K562 (cell line): ENCODE data around the gene GLRX. TPM values are rescaled to one million over a fixed set of nuclear protein-coding genes. Genes with fewer than 3 reads are reported as not detected.

ENCODE experiments used
- EZH2 ChIP-seq: IDR thresholded peaks from 2 replicates; pipeline ENCODE4 v1.6.1; 2012; ENCODE audit warnings: low read depth, mild to moderate bottlenecking, inconsistent platforms, low read length, borderline replicate concordance
- GABPB2 ChIP-seq: fragments of 250-450 bp; sonication (Bioruptor Pico); conservative IDR thresholded peaks from 2 replicates; pipeline ENCODE4 v1.5.1; 2021; ENCODE audit warnings: mild to moderate bottlenecking
- SP1 ChIP-seq: sonication (generic); formaldehyde crosslinking; IDR thresholded peaks from 2 replicates; pipeline ENCODE4 v1.8.1; 2022; ENCODE audit warnings: mild to moderate bottlenecking, missing genetic modification reagents
- STAG1 ChIP-seq: sonication (generic); formaldehyde crosslinking; IDR thresholded peaks from 2 replicates; pipeline ENCODE4 v1.5.0; 2020; ENCODE audit warnings: missing genetic modification reagents, borderline replicate concordance
- TEAD1 ChIP-seq, 2 experiments: fragments of 450-650 bp in 1 of 2; sonication (generic) in 1 of 2; formaldehyde crosslinking; IDR thresholded peaks; 2 replicates each; pipeline versions ENCODE4 v1.4.0 to v1.8.0; 2020 to 2022; ENCODE audit warnings: mild to moderate bottlenecking in 2 of 2, missing genetic modification reagents in 1 of 2
- TEAD4 ChIP-seq, 2 experiments: sonication (generic) in 1 of 2; formaldehyde crosslinking in 1 of 2; IDR thresholded peaks; 2 replicates each; pipeline versions ENCODE4 v1.6.1 to v1.8.0; 2012 to 2022; ENCODE audit warnings: borderline replicate concordance in 1 of 2, inconsistent platforms in 1 of 2, low read length in 1 of 2, mild to moderate bottlenecking in 1 of 2, missing genetic modification reagents in 1 of 2
- XRCC3 ChIP-seq: fragments of 450-650 bp; IDR thresholded peaks from 2 replicates; pipeline ENCODE4 v1.6.1; 2017; ENCODE audit warnings: mild to moderate bottlenecking, moderate library complexity
- ZKSCAN1 ChIP-seq: fragments of 150-350 bp; IDR thresholded peaks from 2 replicates; pipeline ENCODE4 v1.6.1; 2016; ENCODE audit warnings: low read depth, low read length
- polyA plus RNA-seq, 8 experiments: library from polyadenylated mRNA; depleted of rRNA in 4 of 8; stranded (reverse) in 5 of 8; unstranded in 3 of 8; fragments of >200 nt; fragmentation: Nextera tagmentation in 2 of 8; fragmentation: Illumina TruSeq in 1 of 8; extraction: Ambion mirVana in 2 of 8; extraction: Trizol in 1 of 8; gene quantifications; 2 replicates each; pipeline versions ENCODE4 v1.2.1 to v1.2.3, GENCODE V29; 2011 to 2014; ENCODE audit warnings: inconsistent platforms in 1 of 8, missing spikeins in 1 of 8
- total RNA-seq, 7 experiments: library from RNA; depleted of rRNA in 6 of 7; stranded (reverse); fragments of >200 nt in 6 of 7; fragmentation: Illumina TruSeq in 2 of 7; extraction: Trizol in 2 of 7; gene quantifications; 2 replicates each; pipeline versions ENCODE4 v1.2.1 to v1.2.3, GENCODE V29; 2011 to 2021; ENCODE audit warnings: low replicate concordance in 1 of 7
- TF ChIP-seq, protein P1 (sequence below): sonication (generic); formaldehyde crosslinking; IDR thresholded peaks from 2 replicates; pipeline ENCODE4 v1.8.0; 2022; ENCODE audit warnings: mild to moderate bottlenecking, missing genetic modification reagents
- TF ChIP-seq, protein P2 (sequence below): sonication (generic); formaldehyde crosslinking; IDR thresholded peaks from 2 replicates; pipeline ENCODE4 v1.8.0; 2022; ENCODE audit warnings: missing genetic modification reagents, mild to moderate bottlenecking, moderate library complexity, borderline replicate concordance
- TF ChIP-seq, protein P3 (sequence below), 2 experiments: fragments of 450-650 bp; IDR thresholded peaks; 2 replicates each; pipeline ENCODE4 v1.6.1; 2018; ENCODE audit warnings: mild to moderate bottlenecking in 2 of 2, low read depth in 1 of 2; ENCODE audit not compliant: partially characterized antibody in 2 of 2

The GLRX gene
- total and polyA plus RNA-seq, 9 of the 15 experiments (the other 6 are each of a cell fraction or from before 2014, with no cell fraction given), result 2.3 to 11.2 (median 4.6) TPM

DNA sequence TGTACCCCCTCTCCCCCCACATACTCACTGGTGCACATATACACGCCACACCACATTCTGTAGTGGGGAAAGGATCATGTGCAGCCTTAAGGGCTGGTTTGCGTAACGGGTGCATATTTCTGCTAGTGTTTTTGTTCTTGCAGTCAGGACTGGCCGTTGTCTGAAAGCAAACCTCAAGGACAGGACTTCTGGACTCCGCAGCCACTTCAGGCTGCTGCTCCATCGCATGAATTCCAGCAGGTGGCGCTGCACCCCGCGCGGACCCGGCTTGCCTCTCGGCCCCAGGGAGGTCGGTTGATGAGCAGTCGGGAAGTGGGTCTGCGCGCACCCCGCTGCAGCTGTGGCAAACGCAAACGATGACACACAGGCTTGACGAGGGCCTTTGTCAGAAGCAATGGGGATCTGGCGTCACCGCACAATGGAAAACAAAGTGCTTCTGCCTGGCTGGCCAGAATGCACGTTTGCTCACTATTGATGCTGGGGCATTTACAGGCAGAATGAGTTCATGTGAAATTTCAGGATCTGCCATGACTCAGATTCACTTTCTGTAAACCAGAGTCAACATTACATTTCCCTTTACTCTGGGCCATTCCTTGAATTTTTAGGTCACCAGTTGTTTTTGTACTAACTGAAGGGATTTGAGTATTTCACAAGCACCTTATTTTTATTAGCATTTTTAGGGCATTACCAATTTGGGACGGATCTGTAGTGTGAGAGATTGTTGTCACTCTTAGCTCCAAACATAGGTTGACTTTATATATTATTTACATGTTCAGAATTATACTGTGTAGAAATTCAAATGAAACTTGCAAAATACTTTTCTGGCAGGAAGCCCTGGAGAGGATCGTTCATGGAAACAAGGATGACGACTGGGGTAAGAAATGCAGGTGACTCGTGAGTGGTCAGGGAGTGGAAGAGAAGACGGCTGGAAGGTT is 36.4 kb upstream of the GLRX start (continued):
- TF ChIP-seq TEAD4 (IDR thresholded peaks at IDR 0.05; ENCODE audit: low read length), result peak; percentile 56
- no peak for TF ChIP-seq TEAD4 (CRISPR knock-in tag; IDR thresholded peaks at IDR 0.05; ENCODE audit: borderline replicate concordance)
- TF ChIP-seq TEAD1 (CRISPR knock-in tag; IDR thresholded peaks at IDR 0.05), result peak; percentile 29 to 94; a peak in 2 of 4 replicates
- peak; percentile 55 for TF ChIP-seq SP1 (CRISPR knock-in tag)
- TF ChIP-seq, protein P1, sequence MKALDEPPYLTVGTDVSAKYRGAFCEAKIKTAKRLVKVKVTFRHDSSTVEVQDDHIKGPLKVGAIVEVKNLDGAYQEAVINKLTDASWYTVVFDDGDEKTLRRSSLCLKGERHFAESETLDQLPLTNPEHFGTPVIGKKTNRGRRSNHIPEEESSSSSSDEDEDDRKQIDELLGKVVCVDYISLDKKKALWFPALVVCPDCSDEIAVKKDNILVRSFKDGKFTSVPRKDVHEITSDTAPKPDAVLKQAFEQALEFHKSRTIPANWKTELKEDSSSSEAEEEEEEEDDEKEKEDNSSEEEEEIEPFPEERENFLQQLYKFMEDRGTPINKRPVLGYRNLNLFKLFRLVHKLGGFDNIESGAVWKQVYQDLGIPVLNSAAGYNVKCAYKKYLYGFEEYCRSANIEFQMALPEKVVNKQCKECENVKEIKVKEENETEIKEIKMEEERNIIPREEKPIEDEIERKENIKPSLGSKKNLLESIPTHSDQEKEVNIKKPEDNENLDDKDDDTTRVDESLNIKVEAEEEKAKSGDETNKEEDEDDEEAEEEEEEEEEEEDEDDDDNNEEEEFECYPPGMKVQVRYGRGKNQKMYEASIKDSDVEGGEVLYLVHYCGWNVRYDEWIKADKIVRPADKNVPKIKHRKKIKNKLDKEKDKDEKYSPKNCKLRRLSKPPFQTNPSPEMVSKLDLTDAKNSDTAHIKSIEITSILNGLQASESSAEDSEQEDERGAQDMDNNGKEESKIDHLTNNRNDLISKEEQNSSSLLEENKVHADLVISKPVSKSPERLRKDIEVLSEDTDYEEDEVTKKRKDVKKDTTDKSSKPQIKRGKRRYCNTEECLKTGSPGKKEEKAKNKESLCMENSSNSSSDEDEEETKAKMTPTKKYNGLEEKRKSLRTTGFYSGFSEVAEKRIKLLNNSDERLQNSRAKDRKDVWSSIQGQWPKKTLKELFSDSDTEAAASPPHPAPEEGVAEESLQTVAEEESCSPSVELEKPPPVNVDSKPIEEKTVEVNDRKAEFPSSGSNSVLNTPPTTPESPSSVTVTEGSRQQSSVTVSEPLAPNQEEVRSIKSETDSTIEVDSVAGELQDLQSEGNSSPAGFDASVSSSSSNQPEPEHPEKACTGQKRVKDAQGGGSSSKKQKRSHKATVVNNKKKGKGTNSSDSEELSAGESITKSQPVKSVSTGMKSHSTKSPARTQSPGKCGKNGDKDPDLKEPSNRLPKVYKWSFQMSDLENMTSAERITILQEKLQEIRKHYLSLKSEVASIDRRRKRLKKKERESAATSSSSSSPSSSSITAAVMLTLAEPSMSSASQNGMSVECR (CRISPR knock-in tag), result peak; percentile 39; the same call in 1 of the 2 replicates
- TF ChIP-seq, protein P2, sequence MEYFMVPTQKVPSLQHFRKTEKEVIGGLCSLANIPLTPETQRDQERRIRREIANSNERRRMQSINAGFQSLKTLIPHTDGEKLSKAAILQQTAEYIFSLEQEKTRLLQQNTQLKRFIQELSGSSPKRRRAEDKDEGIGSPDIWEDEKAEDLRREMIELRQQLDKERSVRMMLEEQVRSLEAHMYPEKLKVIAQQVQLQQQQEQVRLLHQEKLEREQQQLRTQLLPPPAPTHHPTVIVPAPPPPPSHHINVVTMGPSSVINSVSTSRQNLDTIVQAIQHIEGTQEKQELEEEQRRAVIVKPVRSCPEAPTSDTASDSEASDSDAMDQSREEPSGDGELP (CRISPR knock-in tag), result peak; percentile 91
- 0 out of 2 replicates have a peak, but pooled peaks have one; percentile 45 for TF ChIP-seq EZH2
- TF ChIP-seq, protein P3, sequence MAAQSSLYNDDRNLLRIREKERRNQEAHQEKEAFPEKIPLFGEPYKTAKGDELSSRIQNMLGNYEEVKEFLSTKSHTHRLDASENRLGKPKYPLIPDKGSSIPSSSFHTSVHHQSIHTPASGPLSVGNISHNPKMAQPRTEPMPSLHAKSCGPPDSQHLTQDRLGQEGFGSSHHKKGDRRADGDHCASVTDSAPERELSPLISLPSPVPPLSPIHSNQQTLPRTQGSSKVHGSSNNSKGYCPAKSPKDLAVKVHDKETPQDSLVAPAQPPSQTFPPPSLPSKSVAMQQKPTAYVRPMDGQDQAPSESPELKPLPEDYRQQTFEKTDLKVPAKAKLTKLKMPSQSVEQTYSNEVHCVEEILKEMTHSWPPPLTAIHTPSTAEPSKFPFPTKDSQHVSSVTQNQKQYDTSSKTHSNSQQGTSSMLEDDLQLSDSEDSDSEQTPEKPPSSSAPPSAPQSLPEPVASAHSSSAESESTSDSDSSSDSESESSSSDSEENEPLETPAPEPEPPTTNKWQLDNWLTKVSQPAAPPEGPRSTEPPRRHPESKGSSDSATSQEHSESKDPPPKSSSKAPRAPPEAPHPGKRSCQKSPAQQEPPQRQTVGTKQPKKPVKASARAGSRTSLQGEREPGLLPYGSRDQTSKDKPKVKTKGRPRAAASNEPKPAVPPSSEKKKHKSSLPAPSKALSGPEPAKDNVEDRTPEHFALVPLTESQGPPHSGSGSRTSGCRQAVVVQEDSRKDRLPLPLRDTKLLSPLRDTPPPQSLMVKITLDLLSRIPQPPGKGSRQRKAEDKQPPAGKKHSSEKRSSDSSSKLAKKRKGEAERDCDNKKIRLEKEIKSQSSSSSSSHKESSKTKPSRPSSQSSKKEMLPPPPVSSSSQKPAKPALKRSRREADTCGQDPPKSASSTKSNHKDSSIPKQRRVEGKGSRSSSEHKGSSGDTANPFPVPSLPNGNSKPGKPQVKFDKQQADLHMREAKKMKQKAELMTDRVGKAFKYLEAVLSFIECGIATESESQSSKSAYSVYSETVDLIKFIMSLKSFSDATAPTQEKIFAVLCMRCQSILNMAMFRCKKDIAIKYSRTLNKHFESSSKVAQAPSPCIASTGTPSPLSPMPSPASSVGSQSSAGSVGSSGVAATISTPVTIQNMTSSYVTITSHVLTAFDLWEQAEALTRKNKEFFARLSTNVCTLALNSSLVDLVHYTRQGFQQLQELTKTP (IDR thresholded peaks at IDR 0.05; ENCODE audit: low read depth in 1 of 2, partially characterized antibody in 2 of 2), result no peak
- no peak for TF ChIP-seq XRCC3
- TF ChIP-seq ZKSCAN1, result 0 out of 2 replicates have a peak, but pooled peaks have one; percentile 29
- TF ChIP-seq GABPB2 (CRISPR knock-in tag), result no peak
- peak; percentile 100 for TF ChIP-seq STAG1 (CRISPR knock-in tag)
- TF ChIP-seq, all 486 proteins: peak for 67
